Calu3 (cell line): ENCODE measurements around the gene SUSD5. TPM values are rescaled to one million over a fixed set of nuclear protein-coding genes. Genes with fewer than 3 reads are reported as not detected.

Experiments
- BruUV-seq: library from RNA; stranded (reverse); fragments of 400-500 nt; replicated peaks from 2 replicates; lab custom pipeline; 2021; lab: Mats Ljungman, UMichigan
- CTCF ChIA-PET: fragments of 300-600 bp; sonication (Branson Sonifier 250); formaldehyde crosslinking; loops from one replicate; lab custom pipeline; 2022; ENCODE audit warnings: antibody characterized with exemption; lab: Charles Lee
- DNase-seq: peaks from one replicate; pipeline ENCODE4 v3.0.0; 2022
- H3K27ac Mint-ChIP-seq: one replicate; pipeline ENCODE4 v1.8.0; 2022; ENCODE audit warnings: mixed read lengths; ENCODE audit not compliant: unreplicated experiment
- H3K27me3 Mint-ChIP-seq: one replicate; pipeline ENCODE4 v1.8.0; 2022; ENCODE audit warnings: mixed read lengths; ENCODE audit not compliant: unreplicated experiment
- H3K36me3 Mint-ChIP-seq: one replicate; pipeline ENCODE4 v1.8.0; 2022; ENCODE audit warnings: mild to moderate bottlenecking, moderate library complexity, mixed read lengths; ENCODE audit not compliant: insufficient read depth, unreplicated experiment
- H3K4me1 Mint-ChIP-seq: one replicate; pipeline ENCODE4 v1.8.0; 2022; ENCODE audit warnings: mild to moderate bottlenecking, low read depth, mixed read lengths; ENCODE audit not compliant: unreplicated experiment
- H3K4me3 Mint-ChIP-seq: one replicate; pipeline ENCODE4 v1.8.0; 2022; ENCODE audit warnings: mild to moderate bottlenecking, low read depth, moderate library complexity, mixed read lengths; ENCODE audit not compliant: unreplicated experiment
- H3K9me3 Mint-ChIP-seq: one replicate; pipeline ENCODE4 v1.8.0; 2022; ENCODE audit warnings: low read depth, mixed read lengths; ENCODE audit not compliant: unreplicated experiment
- CTCF ChIP-seq: fragments of 200-600 bp; IDR thresholded peaks from one replicate; pipeline ENCODE4 v1.8.0; 2022; ENCODE audit warnings: antibody characterized with exemption; ENCODE audit not compliant: unreplicated experiment
- intact Hi-C: fragments of 100-400 bp; cut with micrococcal nuclease; formaldehyde crosslinking; loops from one replicate; pipeline ENCODE4 v1.10.0; 2022; ENCODE audit not compliant: unreplicated experiment
- total RNA-seq: library from RNA; stranded (reverse); gene quantifications from 2 replicates; pipeline ENCODE4 v1.2.3, GENCODE V29; 2022

SUSD5 gene
- total RNA-seq, 1 experiment from 2014 or later, result 0.21 TPM

- Mint-ChIP-seq H3K27ac (no peak overlapping the region), H3K9me3 (no peaks in the 10 kb centered on the region), H3K4me1 (no peaks in the 10 kb centered on the region), H3K27me3 (peaks cover 12% of the 10 kb centered on the region), H3K36me3 (no peaks in the 10 kb centered on the region), H3K4me3 (no peak overlapping the region)
- CTCF ChIA-PET, result no interaction called here
- no peak for DNase-seq
- no TSS peak for BruUV-seq
- no peak for TF ChIP-seq CTCF
- intact Hi-C loops, result no loop called here
Observed at GRCh38 chr3:33233884-33234283, 15.3 kb upstream of the SUSD5 start.

GRCh38 chr3:33231756-33232465, 13.3 kb upstream of the SUSD5 start:
- CTCF ChIA-PET, result no interaction called here
- no peak for DNase-seq
- Mint-ChIP-seq H3K27ac (no peak overlapping the region), H3K4me3 (no peak overlapping the region), H3K27me3 (peaks cover 12% of the 10 kb centered on the region), H3K36me3 (no peaks in the 10 kb centered on the region), H3K4me1 (no peaks in the 10 kb centered on the region), H3K9me3 (no peaks in the 10 kb centered on the region)
- intact Hi-C loops, result no loop called here
- no peak for TF ChIP-seq CTCF
- no TSS peak for BruUV-seq

- no peak for TF ChIP-seq CTCF
- intact Hi-C loops, result no loop called here
- Mint-ChIP-seq H3K9me3 (no peaks in the 10 kb centered on the region), H3K36me3 (no peaks in the 10 kb centered on the region), H3K27me3 (peaks cover 12% of the 10 kb centered on the region), H3K4me3 (no peak overlapping the region), H3K27ac (no peak overlapping the region), H3K4me1 (no peaks in the 10 kb centered on the region)
- no TSS peak for BruUV-seq
- CTCF ChIA-PET, result no interaction called here
- no peak for DNase-seq
Observed at GRCh38 chr3:33229947-33230346, 11.3 kb upstream of the SUSD5 start.

- no peak for TF ChIP-seq CTCF
- intact Hi-C loops, result no loop called here
Observed at GRCh38 chr3:33229066-33229465, 10.5 kb upstream of the SUSD5 start.

More at GRCh38 chr3:33229066-33229465, 10.5 kb upstream of the SUSD5 start:
- DNase-seq, result no peak
- CTCF ChIA-PET, result interaction anchor here (0.7 kb wide), 1 partner anchor 678 kb away, joined by 3 read pairs; no protein-coding TSS in a partner anchor
- Mint-ChIP-seq H3K9me3 (no peaks in the 10 kb centered on the region), H3K27me3 (peaks cover 12% of the 10 kb centered on the region), H3K4me3 (no peak overlapping the region), H3K36me3 (no peaks in the 10 kb centered on the region), H3K27ac (no peak overlapping the region), H3K4me1 (no peaks in the 10 kb centered on the region)
- BruUV-seq, result no TSS peak
